Posterior vena cava (tissue), 2 donors: ENCODE results near the gene CD38. TPM values are rescaled to one million over a fixed set of nuclear protein-coding genes. Genes with fewer than 3 reads are reported as not detected.
"Not testable (repeated sequence)": the region's sequence is repeated elsewhere in the genome, so short reads cannot be mapped to it uniquely, and the experiment has no call there.

Experiments
- DNase-seq: peaks from one replicate; pipeline ENCODE4 v3.0.0-alpha.2; 2020; ENCODE audit warnings: low spot score
- intact Hi-C, 2 donors: fragments of 100-400 bp; cut with DNase I; formaldehyde crosslinking; loops; one replicate each; pipeline versions ENCODE4 v1.14.1 to v1.14.2; 2022 to 2023
- total RNA-seq, 2 donors: library from RNA; stranded (reverse); fragmentation: NEBNext Ultra II Directional; extraction: Animal tissue kit (Norgen Biotek cat#: 25700); gene quantifications; one replicate each; pipeline ENCODE4 v1.2.1, GENCODE V29; 2021
- donor health status: DM: yes; HTN: yes; CAD: no.
- donor health status: DM: yes; HTN: yes; CAD: no.

The CD38 gene
- total RNA-seq, 2 donors from 2014 or later = 12.1 to 16.1 TPM

- intact Hi-C loops = no loop called here
- no peak for DNase-seq
These were observed 21.7 kb upstream of the CD38 start for GRCh38 chr4:15756361-15756861.

GRCh38 chr4:15757054-15757453 is 21.1 kb upstream of the CD38 start:
- DNase-seq = no peak
- intact Hi-C loops = no loop called here

GRCh38 chr4:15758294-15758693 is 19.8 kb upstream of the CD38 start:
- intact Hi-C loops = loop anchor here in 1 of 2 donors (2.0 kb wide), 1 partner anchor 75 kb away; no protein-coding TSS in a partner anchor
- DNase-seq = no peak

GRCh38 chr4:15762460-15762859 is 15.7 kb upstream of the CD38 start:
- not testable (repeated sequence) for DNase-seq

GRCh38 chr4:15765391-15765790 is 12.7 kb upstream of the CD38 start:
- DNase-seq = no peak
- intact Hi-C loops = no loop called here

More at GRCh38 chr4:15762460-15762859, 15.7 kb upstream of the CD38 start:
- intact Hi-C loops = not testable (repeated sequence)

GRCh38 chr4:15765910-15766697 is 12.0 kb upstream of the CD38 start:
- intact Hi-C loops = no loop called here
- no peak for DNase-seq

- intact Hi-C loops = no loop called here
These were observed 11.3 kb upstream of the CD38 start for GRCh38 chr4:15766821-15767220.

GRCh38 chr4:15769202-15769601 is 8.9 kb upstream of the CD38 start:
- intact Hi-C loops = no loop called here
- no peak for DNase-seq

More at GRCh38 chr4:15766821-15767220, 11.3 kb upstream of the CD38 start:
- no peak for DNase-seq

GRCh38 chr4:15771216-15772058 is 6.7 kb upstream of the CD38 start:
- no peak for DNase-seq
- intact Hi-C loops = no loop called here

- no peak for DNase-seq
- intact Hi-C loops = no loop called here
These were observed 4.1 kb upstream of the CD38 start for GRCh38 chr4:15774020-15774420.

- intact Hi-C loops = no loop called here
- no peak for DNase-seq
These were observed 1.1 kb upstream of the CD38 start for GRCh38 chr4:15776871-15777648.

- DNase-seq = no peak
- intact Hi-C loops = no loop called here
These were observed 335 bp upstream of the CD38 start for GRCh38 chr4:15777697-15778288.

GRCh38 chr4:15779306-15779705 is 1.2 kb downstream of the CD38 start:
- no peak for DNase-seq

GRCh38 chr4:15779809-15780208 is 1.7 kb downstream of the CD38 start:
- no peak for DNase-seq
- intact Hi-C loops = loop anchor here in 1 of 2 donors (5.0 kb wide), 1 partner anchor 1677 kb away; no protein-coding TSS in a partner anchor

More at GRCh38 chr4:15779306-15779705, 1.2 kb downstream of the CD38 start:
- intact Hi-C loops = no loop called here

- DNase-seq = no peak
These were observed 3.4 kb downstream of the CD38 start for GRCh38 chr4:15781427-15782095.

GRCh38 chr4:15783676-15784075 is 5.5 kb downstream of the CD38 start:
- no peak for DNase-seq
- intact Hi-C loops = loop anchor here in 1 of 2 donors (5.0 kb wide), 1 partner anchor 1674 kb away; no protein-coding TSS in a partner anchor

More at GRCh38 chr4:15781427-15782095, 3.4 kb downstream of the CD38 start:
- intact Hi-C loops = loop anchor here in 1 of 2 donors (5.0 kb wide), 1 partner anchor 1676 kb away; no protein-coding TSS in a partner anchor

GRCh38 chr4:15784959-15785634 is 7.0 kb downstream of the CD38 start:
- intact Hi-C loops = loop anchor here in 1 of 2 donors (5.0 kb wide), 1 partner anchor 1672 kb away; no protein-coding TSS in a partner anchor
- DNase-seq = no peak
